IMR-90 (cell line): Measurements from ENCODE around the gene NMBR. TPM values are rescaled to one million over a fixed set of nuclear protein-coding genes. Genes with fewer than 3 reads are reported as not detected.

Source experiments
- ATAC-seq: fragments of 200-7000 bp; cut with Tn5 transposase; 2 replicates; pipeline ENCODE4 v1.9.1; 2020; ENCODE audit warnings: low read depth, mild to moderate bottlenecking, moderate library complexity
- BruUV-seq: library from RNA; stranded (reverse); fragments of 400-500 nt; replicated peaks from 2 replicates; lab custom pipeline; 2021; lab: Mats Ljungman, UMichigan
- CTCF ChIA-PET: fragments of 300-600 bp; formaldehyde crosslinking; extraction: SDS; loops from one replicate; lab custom pipeline; 2021; ENCODE audit warnings: antibody characterized with exemption; lab: Yijun Ruan, JAX
- POLR2A ChIA-PET: fragments of 300-600 bp; sonication (Branson Sonifier 250); formaldehyde crosslinking; loops from one replicate; lab custom pipeline; 2022; ENCODE audit warnings: antibody characterized with exemption; ENCODE audit not compliant: unreplicated experiment; lab: Charles Lee
- DNase-seq: peaks from one replicate; pipeline ENCODE4 v3.0.0; 2013
- H2AFZ ChIP-seq: replicated peaks from 2 replicates; pipeline ENCODE3; 2013; ENCODE audit warnings: low read length, mild to moderate bottlenecking; ENCODE audit not compliant: poor library complexity
- H2AK5ac ChIP-seq: 2 replicates; pipeline ENCODE4 v1.6.1; 2013; ENCODE audit warnings: low read depth, low read length, inconsistent platforms
- H2AK9ac ChIP-seq: replicated peaks from 2 replicates; pipeline ENCODE3; 2013; ENCODE audit warnings: mild to moderate bottlenecking, low read depth, low read length, moderate library complexity; ENCODE audit not compliant: poor library complexity
- H2BK120ac ChIP-seq: 2 replicates; pipeline ENCODE4 v1.6.1; 2013; ENCODE audit warnings: low read depth, low read length, inconsistent platforms
- H2BK15ac ChIP-seq: 3 replicates; pipeline ENCODE4 v1.6.1; 2013; ENCODE audit warnings: low read depth, low read length, inconsistent platforms
- H2BK20ac ChIP-seq: 2 replicates; pipeline ENCODE4 v1.6.1; 2013; ENCODE audit warnings: low read depth, mild to moderate bottlenecking, inconsistent platforms, low read length, moderate library complexity
- H2BK5ac ChIP-seq: 2 replicates; pipeline ENCODE4 v1.6.1; 2013; ENCODE audit warnings: mild to moderate bottlenecking, low read depth, low read length, inconsistent platforms; ENCODE audit not compliant: poor library complexity, severe bottlenecking
- H3K14ac ChIP-seq: replicated peaks from 2 replicates; pipeline ENCODE4 v1.6.1; 2013; ENCODE audit warnings: low read depth, low read length, inconsistent platforms
- H3K18ac ChIP-seq: 2 replicates; pipeline ENCODE4 v1.6.1; 2013; ENCODE audit warnings: low read depth, low read length, control low read depth
- H3K23ac ChIP-seq: 2 replicates; pipeline ENCODE4 v1.6.1; 2013; ENCODE audit warnings: low read depth, low read length, inconsistent platforms
- H3K27ac ChIP-seq: 2 replicates; pipeline ENCODE4 v1.5.1; 2013; ENCODE audit warnings: mild to moderate bottlenecking, control low read depth, low read length; ENCODE audit not compliant: insufficient read depth
- H3K27me3 ChIP-seq: 2 replicates; pipeline ENCODE4 v1.6.1; 2013; ENCODE audit warnings: low read length; ENCODE audit not compliant: control insufficient read depth, insufficient read depth
- H3K36me3 ChIP-seq: 2 replicates; pipeline ENCODE4 v1.6.1; 2013; ENCODE audit warnings: low read length, mixed read lengths; ENCODE audit not compliant: control insufficient read depth, insufficient read depth
- H3K4ac ChIP-seq: 2 replicates; pipeline ENCODE4 v1.6.1; 2013; ENCODE audit warnings: low read depth, low read length, inconsistent platforms
- H3K4me1 ChIP-seq: 2 replicates; pipeline ENCODE4 v1.6.1; 2013; ENCODE audit warnings: low read length, mixed read lengths; ENCODE audit not compliant: control insufficient read depth, insufficient read depth
- H3K4me2 ChIP-seq: 2 replicates; pipeline ENCODE4 v1.6.1; 2013; ENCODE audit warnings: low read depth, mild to moderate bottlenecking, control low read depth, low read length, moderate library complexity
- H3K4me3 ChIP-seq: 2 replicates; pipeline ENCODE4 v1.5.1; 2013; ENCODE audit warnings: low read depth, mild to moderate bottlenecking, control low read depth, low read length, moderate library complexity; ENCODE audit not compliant: insufficient read depth
- H3K56ac ChIP-seq: 2 replicates; pipeline ENCODE4 v1.6.1; 2013; ENCODE audit warnings: low read length, inconsistent platforms; ENCODE audit not compliant: insufficient read depth; ENCODE audit errors: extremely low read depth
- H3K79me1 ChIP-seq, 2 experiments: 2 replicates each; pipeline ENCODE4 v1.6.1; 2013; ENCODE audit warnings: low read length in 2 of 2, inconsistent platforms in 1 of 2, low read depth in 1 of 2
- H3K9ac ChIP-seq: 2 replicates; pipeline ENCODE4 v1.6.1; 2013; ENCODE audit warnings: low read depth, low read length, control low read depth
- H3K9me1 ChIP-seq: 2 replicates; pipeline ENCODE4 v1.6.1; 2013; ENCODE audit warnings: low read length, inconsistent platforms; ENCODE audit not compliant: insufficient read depth
- H3K9me3 ChIP-seq: 2 replicates; pipeline ENCODE4 v1.6.1; 2013; ENCODE audit warnings: low read length; ENCODE audit not compliant: control insufficient read depth, insufficient read depth
- H4K20me1 ChIP-seq: 2 replicates; pipeline ENCODE4 v1.6.1; 2013; ENCODE audit warnings: low read length, inconsistent platforms; ENCODE audit not compliant: insufficient read depth
- H4K5ac ChIP-seq: 2 replicates; pipeline ENCODE4 v1.6.1; 2013; ENCODE audit warnings: mild to moderate bottlenecking, low read depth, low read length, control low read depth
- H4K8ac ChIP-seq, 2 experiments: 2 replicates each; pipeline ENCODE4 v1.6.1; 2013; ENCODE audit warnings: low read depth in 2 of 2, low read length in 2 of 2, control low read depth in 1 of 2, inconsistent platforms in 1 of 2
- H4K91ac ChIP-seq: 2 replicates; pipeline ENCODE4 v1.6.1; 2013; ENCODE audit warnings: low read depth, low read length, inconsistent platforms; ENCODE audit not compliant: insufficient read depth
- BHLHE40 ChIP-seq: fragments of 150-350 bp; IDR thresholded peaks from 2 replicates; pipeline ENCODE4 v1.6.1; 2016; ENCODE audit warnings: mild to moderate bottlenecking, low read depth, low read length
- CEBPB ChIP-seq: IDR thresholded peaks from 2 replicates; pipeline ENCODE4 v1.6.1; 2012; ENCODE audit warnings: low read depth, low read length, improper control_type of control experiment
- CHD1 ChIP-seq: IDR thresholded peaks from 2 replicates; pipeline ENCODE4 v1.6.1; 2012; ENCODE audit warnings: low read depth, low read length, improper control_type of control experiment
- MAFK ChIP-seq: IDR thresholded peaks from 2 replicates; pipeline ENCODE4 v1.6.1; 2012; ENCODE audit warnings: low read depth, low read length, improper control_type of control experiment
- MAZ ChIP-seq: IDR thresholded peaks from 2 replicates; pipeline ENCODE4 v1.6.1; 2012; ENCODE audit warnings: low read depth, mild to moderate bottlenecking, low read length, improper control_type of control experiment, moderate library complexity, borderline replicate concordance
- MXI1 ChIP-seq: IDR thresholded peaks from 2 replicates; pipeline ENCODE4 v1.6.1; 2012; ENCODE audit warnings: low read depth, mild to moderate bottlenecking, low read length, moderate library complexity, borderline replicate concordance
- RCOR1 ChIP-seq: IDR thresholded peaks from 2 replicates; pipeline ENCODE4 v1.6.1; 2012; ENCODE audit warnings: mild to moderate bottlenecking, low read length, improper control_type of control experiment; ENCODE audit not compliant: insufficient replicate concordance
- WGBS, 2 experiments: methylation state at CpG; one replicate each; pipeline versions ENCODE4 v1.1.5 to v1.1.7; 2013; ENCODE audit warnings: missing lambda C conversion rate in 2 of 2; ENCODE audit not compliant: insufficient read length in 1 of 2; ENCODE audit errors: extremely low coverage in 2 of 2; 5-methylcytosine and 5-hydroxymethylcytosine counted together
- dilution Hi-C: fragments of 300-500 bp; cut with HindIII; formaldehyde crosslinking; loops from one replicate; pipeline ENCODE4 v1.14.3; 2018; ENCODE audit warnings: low sequenced_read_pairs; ENCODE audit not compliant: unreplicated experiment
- in situ Hi-C: fragments of 300-500 bp; cut with MboI; formaldehyde crosslinking; loops from 3 replicates; pipeline ENCODE4 v1.14.3; 2019; ENCODE audit warnings: low sequenced_read_pairs, inconsistent platforms, mixed read lengths
- intact Hi-C: fragments of 100-400 bp; cut with micrococcal nuclease; formaldehyde crosslinking; loops from 2 replicates; pipeline ENCODE4 v1.10.0; 2022
- polyA plus RNA-seq, 3 experiments: library from polyadenylated mRNA; depleted of rRNA; stranded (reverse); fragments of >200 nt; gene quantifications; 2 replicates each; pipeline ENCODE4 v1.2.3, GENCODE V29; 2012; ENCODE audit warnings: low replicate concordance in 1 of 3
- total RNA-seq: library from RNA; depleted of rRNA; stranded (reverse); fragments of >200 nt; gene quantifications from 2 replicates; pipeline ENCODE4 v1.2.3, GENCODE V29; 2012

Gene NMBR
- total and polyA plus RNA-seq, 2 of the 4 experiments (the other 2 are of a cell fraction): not detected

GRCh38 chr6:142071981-142072380, 74.9 kb downstream of the NMBR start:
- H2AFZ ChIP-seq: no peak overlapping the region
- in situ Hi-C loops: no loop called here
- BruUV-seq: no TSS peak

More at GRCh38 chr6:142071981-142072380, 74.9 kb downstream of the NMBR start:
- no peak for DNase-seq
- Histone ChIP-seq H3K4me2 (no peak overlapping the region), H3K4ac (no peak overlapping the region), H3K4me1 (no peaks in the 10 kb centered on the region), H4K8ac (no peak overlapping the region), H2BK15ac (no peak overlapping the region), H3K4me3 (no peak overlapping the region), H4K91ac (no peak overlapping the region), H2AK5ac (no peak overlapping the region), H3K27ac (no peak overlapping the region), H2BK120ac (no peak overlapping the region), H2BK20ac (no peak overlapping the region), H2BK5ac (no peak overlapping the region), H3K9me1 (no peaks in the 10 kb centered on the region), H3K9ac (no peak overlapping the region), H3K36me3 (no peaks in the 10 kb centered on the region), H3K56ac (no peak overlapping the region), H3K23ac (no peak overlapping the region), H2AK9ac (no peak overlapping the region), H4K20me1 (no peaks in the 10 kb centered on the region), H3K18ac (no peak overlapping the region), H3K9me3 (no peaks in the 10 kb centered on the region), H4K5ac (no peak overlapping the region), H3K79me1 (no peaks in the 10 kb centered on the region), H3K27me3 (no peaks in the 10 kb centered on the region), H3K14ac (no peak overlapping the region)
- POLR2A ChIA-PET: no interaction called here
- no peak for ATAC-seq
- WGBS, 2 experiments: no CpG with 5 or more reads among the region's 3 CpGs
- dilution Hi-C loops (no loop called here), intact Hi-C loops (no loop called here)
- CTCF ChIA-PET: no interaction called here
- no peak for TF ChIP-seq BHLHE40
- no peak for TF ChIP-seq MAFK
- TF ChIP-seq CEBPB: no peak
- TF ChIP-seq MAZ: no peak
- TF ChIP-seq MXI1: no peak
- TF ChIP-seq CHD1: no peak
- TF ChIP-seq RCOR1: no peak
